GM23338 (cell line): Measurements from ENCODE around the gene FBP1.

Experiments
- CTCF ChIP-seq, 2 experiments: fragments of 200-600 bp in 1 of 2; sonication (generic) in 1 of 2; conservative IDR thresholded peaks; 2 replicates each; pipeline versions ENCODE4 v1.5.1 to v1.6.1; 2016 to 2017; ENCODE audit warnings: antibody characterized with exemption in 2 of 2, low read depth in 2 of 2, mild to moderate bottlenecking in 2 of 2, moderate library complexity in 1 of 2
- EZH2 ChIP-seq: fragments of 200-600 bp; sonication (generic); IDR thresholded peaks from one replicate; pipeline ENCODE4 v1.8.0; 2017; ENCODE audit warnings: antibody characterized with exemption, mild to moderate bottlenecking, low read depth; ENCODE audit not compliant: unreplicated experiment
- EZH2phosphoT487 ChIP-seq: fragments of 200-600 bp; sonication (generic); IDR thresholded peaks from one replicate; pipeline ENCODE4 v1.8.1; 2018; ENCODE audit warnings: antibody characterized with exemption; ENCODE audit not compliant: unreplicated experiment
- POLR2AphosphoS5 ChIP-seq: IDR thresholded peaks from 2 replicates; pipeline ENCODE4 v1.6.1; 2016; ENCODE audit warnings: antibody characterized with exemption, low read depth
- STAT1 ChIP-seq: IDR thresholded peaks from one replicate; pipeline ENCODE4 v1.6.1; 2016; ENCODE audit warnings: antibody characterized with exemption; ENCODE audit not compliant: unreplicated experiment
- ZNF114 ChIP-seq: fragments of 250-450 bp; sonication (Bioruptor Pico); IDR thresholded peaks from 2 replicates; pipeline ENCODE4 v1.5.0; 2020; ENCODE audit warnings: mild to moderate bottlenecking, moderate library complexity
- TF ChIP-seq, protein P1 (sequence below): IDR thresholded peaks from 2 replicates; pipeline ENCODE4 v1.6.1; 2016; ENCODE audit warnings: antibody characterized with exemption

GRCh38 chr9:94554439-94555331, 84.6 kb downstream of the FBP1 start, which contains the start of gene PCAT7:
- TF ChIP-seq CTCF (conservative IDR thresholded peaks at IDR 0.05; ENCODE audit: low read depth in 2 of 2) (peak; percentile 69 to 91), EZH2 (no peak), ZNF114 (no peak), POLR2AphosphoS5 (peak; percentile 81), EZH2phosphoT487 (no peak), STAT1 (no peak)
- TF ChIP-seq, protein P1, sequence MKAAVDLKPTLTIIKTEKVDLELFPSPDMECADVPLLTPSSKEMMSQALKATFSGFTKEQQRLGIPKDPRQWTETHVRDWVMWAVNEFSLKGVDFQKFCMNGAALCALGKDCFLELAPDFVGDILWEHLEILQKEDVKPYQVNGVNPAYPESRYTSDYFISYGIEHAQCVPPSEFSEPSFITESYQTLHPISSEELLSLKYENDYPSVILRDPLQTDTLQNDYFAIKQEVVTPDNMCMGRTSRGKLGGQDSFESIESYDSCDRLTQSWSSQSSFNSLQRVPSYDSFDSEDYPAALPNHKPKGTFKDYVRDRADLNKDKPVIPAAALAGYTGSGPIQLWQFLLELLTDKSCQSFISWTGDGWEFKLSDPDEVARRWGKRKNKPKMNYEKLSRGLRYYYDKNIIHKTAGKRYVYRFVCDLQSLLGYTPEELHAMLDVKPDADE = no peak
